Daoy (cell line): ENCODE results near the gene CPE. TPM values are rescaled to one million over a fixed set of nuclear protein-coding genes. Genes with fewer than 3 reads are reported as not detected.

Experiments used
- DNase-seq: peaks from one replicate; pipeline ENCODE4 v3.0.0-alpha.2; 2015; ENCODE audit warnings: low read depth
- total RNA-seq: library from RNA; depleted of rRNA; stranded (reverse); fragments of >200 nt; shearing (Covaris generic); gene quantifications from 2 replicates; pipeline ENCODE4 v1.2.3, GENCODE V29; 2014

Gene CPE
- total RNA-seq, 1 experiment from 2014 or later: 9.8 TPM

GRCh38 chr4:165506849-165507248 lies 128.0 kb downstream of the CPE start:
- DNase-seq: no peak

- DNase-seq: no peak
These were observed 128.6 kb downstream of the CPE start for GRCh38 chr4:165507381-165507780.

GRCh38 chr4:165508372-165509120 lies 129.7 kb downstream of the CPE start:
- DNase-seq: no peak

GRCh38 chr4:165512424-165512823 lies 133.6 kb downstream of the CPE start:
- no peak for DNase-seq

GRCh38 chr4:165514739-165515138 lies 135.9 kb downstream of the CPE start:
- no peak for DNase-seq

GRCh38 chr4:165515201-165515600 lies 136.4 kb downstream of the CPE start:
- DNase-seq: no peak

GRCh38 chr4:165516281-165516833 lies 137.5 kb downstream of the CPE start:
- no peak for DNase-seq

GRCh38 chr4:165517216-165517615 lies 138.4 kb downstream of the CPE start:
- no peak for DNase-seq

GRCh38 chr4:165518024-165518616 lies 139.3 kb downstream of the CPE start:
- DNase-seq: no peak

GRCh38 chr4:165518686-165519085 lies 139.9 kb downstream of the CPE start:
- no peak for DNase-seq

GRCh38 chr4:165519591-165519990 lies 140.8 kb downstream of the CPE start:
- no peak for DNase-seq

- DNase-seq: no peak
These were observed 141.3 kb downstream of the CPE start for GRCh38 chr4:165520086-165520485.

GRCh38 chr4:165522050-165522449 lies 143.2 kb downstream of the CPE start:
- DNase-seq: no peak

- no peak for DNase-seq
These were observed 145.9 kb downstream of the CPE start for GRCh38 chr4:165524532-165525190.

- no peak for DNase-seq
These were observed 154.2 kb downstream of the CPE start for GRCh38 chr4:165532976-165533375.

GRCh38 chr4:165537028-165537648 lies 158.3 kb downstream of the CPE start:
- DNase-seq: peak; percentile 9

GRCh38 chr4:165539801-165540200 lies 161.0 kb downstream of the CPE start:
- peak; percentile 5 for DNase-seq

GRCh38 chr4:165540206-165540830 lies 161.5 kb downstream of the CPE start:
- no peak for DNase-seq

GRCh38 chr4:165541851-165542459 lies 163.1 kb downstream of the CPE start:
- DNase-seq: no peak

- DNase-seq: no peak
These were observed 163.7 kb downstream of the CPE start for GRCh38 chr4:165542476-165542875.
